ENCODE measurements around the gene MYL7. TPM values are rescaled to one million over a fixed set of nuclear protein-coding genes. Genes with fewer than 3 reads are reported as not detected.
"Not testable (repeated sequence)": the region's sequence is repeated elsewhere in the genome, so short reads cannot be mapped to it uniquely, and the experiment has no call there.

The MYL7 gene
- polyA plus RNA-seq, 3 donors, result 0.35 to 12.5 (median 4.5) TPM

- DNase-seq (ENCODE audit: low read depth in 3 of 3, low spot score in 2 of 3), result no peak
Measured at GRCh38 chr7:44134943-44135628, 6.0 kb downstream of the MYL7 start.

DNA sequence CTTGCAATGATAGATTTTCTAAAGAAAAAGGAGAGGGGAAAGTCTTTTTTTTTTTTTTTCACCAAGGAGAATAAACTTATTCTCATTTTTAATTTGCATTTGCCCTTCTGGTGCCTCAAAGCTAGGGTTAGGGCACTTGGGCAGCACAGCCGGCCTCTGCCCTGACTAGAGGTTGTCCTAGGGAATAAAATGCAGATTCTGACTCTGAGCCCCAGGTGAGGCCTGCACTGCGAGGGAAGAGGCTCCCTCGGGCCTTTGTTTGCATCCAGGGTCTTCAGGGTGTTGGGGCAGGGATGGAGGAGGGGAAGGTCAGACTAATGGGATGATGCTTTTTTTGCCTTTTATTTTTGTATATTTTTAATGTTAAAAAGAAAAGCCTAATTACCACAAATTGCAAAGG is 7.8 kb downstream of the MYL7 start:
- DNase-seq (ENCODE audit: low read depth in 3 of 3, low spot score in 2 of 3), result no peak

DNA sequence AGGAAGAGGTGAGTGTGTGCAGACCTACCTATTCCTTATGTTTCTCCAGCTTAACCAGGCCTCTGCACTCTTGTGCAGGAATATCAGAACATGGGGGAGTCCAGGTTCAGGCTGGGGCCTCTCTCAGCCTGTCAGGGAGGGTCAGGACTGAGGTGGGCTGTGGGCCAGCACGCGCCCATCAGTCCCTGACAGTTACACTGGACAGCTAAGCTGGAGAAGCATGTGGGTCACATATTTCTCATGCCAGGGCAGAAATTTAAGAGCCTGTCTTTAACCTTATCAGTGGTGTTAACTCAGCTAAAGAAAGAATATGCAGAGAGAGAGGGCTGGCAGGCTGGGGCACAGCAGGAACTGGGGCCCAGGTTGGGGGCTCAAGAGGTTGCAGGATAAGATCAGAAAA is 9.1 kb downstream of the MYL7 start:
- DNase-seq (ENCODE audit: low read depth in 3 of 3, low spot score in 2 of 3), result no peak

DNA sequence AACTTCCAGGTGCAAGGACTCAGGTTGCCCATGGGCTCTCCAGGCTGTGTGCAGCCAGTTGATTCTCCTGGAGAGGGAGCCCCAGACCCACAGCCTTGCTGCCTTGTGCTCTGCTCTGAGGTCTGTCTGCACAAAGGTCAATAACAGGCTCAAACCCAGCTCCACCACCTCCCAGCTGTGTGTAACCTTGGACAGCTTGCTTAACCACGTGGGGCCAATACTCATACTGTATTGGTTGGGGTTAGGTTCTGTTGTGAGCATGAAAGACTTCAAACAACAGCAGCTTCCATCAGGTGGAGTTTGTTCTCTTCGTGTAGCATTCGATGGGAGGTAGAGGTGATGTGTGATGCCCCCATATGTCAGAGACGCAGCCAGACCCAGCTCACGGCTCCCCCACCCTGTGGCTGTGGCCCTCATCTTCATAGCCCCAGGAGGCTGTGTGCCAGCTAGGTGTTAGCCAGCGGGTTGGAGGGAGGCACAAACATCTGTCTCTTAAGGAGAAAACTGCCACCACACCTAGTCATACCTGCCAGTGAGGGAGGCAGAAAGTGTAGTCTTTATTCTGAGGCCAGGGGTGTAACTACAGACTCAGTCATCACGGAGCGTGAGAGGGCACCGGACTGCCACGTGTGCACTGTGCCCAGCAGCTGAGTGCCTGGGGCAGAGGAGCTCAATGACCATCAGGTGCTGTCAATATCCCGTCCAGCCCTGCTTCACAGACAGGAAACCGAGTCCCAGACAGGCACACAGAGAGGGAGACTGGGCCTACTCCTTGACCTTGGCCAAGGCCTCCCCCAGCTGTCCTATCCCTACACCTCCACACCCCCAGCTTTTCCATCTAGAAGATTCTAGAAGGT is 9.7 kb downstream of the MYL7 start:
- no peak for DNase-seq (ENCODE audit: low read depth in 3 of 3, low spot score in 2 of 3)

DNA sequence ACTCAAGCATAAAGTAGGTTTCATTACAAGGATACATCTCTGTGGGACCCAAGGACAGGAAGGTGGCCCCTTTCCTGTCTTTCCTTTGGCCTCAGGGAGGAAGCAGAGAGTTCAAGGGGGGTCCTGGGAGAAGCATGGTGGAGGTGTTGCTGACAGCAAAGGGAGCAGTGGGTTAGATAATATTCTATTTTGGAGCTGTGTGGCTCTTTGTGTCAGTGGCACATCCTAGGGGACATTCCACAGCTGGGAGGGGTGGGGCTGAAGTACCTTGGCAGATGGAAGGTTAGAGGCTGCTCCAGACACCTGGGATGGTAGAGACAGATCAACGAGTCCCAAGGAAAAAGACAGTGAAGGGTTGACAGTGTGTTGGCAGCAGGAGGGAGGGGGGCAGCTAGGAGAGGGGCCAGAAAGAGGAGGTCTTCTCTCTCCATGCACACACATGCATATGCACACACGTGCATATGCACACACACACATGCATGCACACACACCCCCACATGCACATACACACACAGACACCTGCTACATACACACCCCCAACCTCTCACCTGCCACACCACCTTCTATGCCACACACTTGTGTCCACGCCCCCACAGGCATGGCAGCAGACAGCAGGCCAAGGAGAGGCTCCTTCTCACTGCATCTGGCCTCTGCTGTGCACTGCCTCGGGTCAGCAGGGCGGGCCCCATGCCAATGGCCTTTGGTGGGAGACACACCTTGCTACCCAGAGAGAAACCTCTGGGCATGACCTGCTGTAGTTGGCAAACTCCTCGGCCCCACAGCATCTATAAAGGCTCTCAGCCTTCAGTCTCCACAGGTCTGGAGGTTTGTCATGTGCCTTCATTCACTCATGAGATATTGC is 12.2 kb downstream of the MYL7 start:
- no peak for DNase-seq (ENCODE audit: low read depth in 3 of 3, low spot score in 2 of 3)

DNA sequence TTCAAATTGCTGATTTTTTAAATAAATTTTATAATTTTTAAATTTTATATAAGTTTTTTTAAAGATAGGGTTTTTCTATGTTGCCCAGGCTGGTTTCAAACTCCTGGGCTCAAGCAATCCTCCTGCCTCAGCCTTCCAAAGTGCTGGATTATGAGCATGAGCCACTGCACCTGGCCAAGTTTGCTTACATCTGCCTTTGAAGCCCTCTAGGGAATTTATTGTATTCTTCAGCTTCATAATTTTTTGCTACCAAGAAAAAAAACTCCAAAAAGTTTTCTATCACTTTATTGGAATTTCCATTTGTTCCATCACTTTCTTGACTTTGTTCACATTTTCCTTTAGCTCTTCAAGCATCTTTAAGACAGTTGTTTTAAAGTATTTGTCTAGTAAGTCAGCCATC is 14.0 kb downstream of the MYL7 start:
- no peak for DNase-seq (ENCODE audit: low read depth in 3 of 3, low spot score in 2 of 3)

DNA sequence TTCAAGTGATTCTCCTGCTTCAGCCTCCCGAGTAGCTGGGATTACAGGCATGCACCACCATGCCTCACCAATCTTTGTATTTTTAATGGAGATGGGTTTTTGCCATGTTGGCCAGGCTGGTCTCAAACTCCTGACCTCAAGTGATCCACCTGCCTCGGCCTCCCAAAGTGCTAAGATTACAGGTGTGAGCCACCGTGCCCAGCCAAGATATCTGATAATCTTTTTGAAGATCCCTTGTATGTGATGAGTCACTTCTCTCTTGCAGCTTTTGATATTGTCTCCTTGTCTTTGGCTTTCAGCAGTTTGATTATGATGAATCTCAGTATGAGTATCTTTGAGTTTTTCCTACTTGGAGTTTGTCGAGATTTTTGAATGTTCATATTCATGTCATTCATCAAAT is 14.6 kb downstream of the MYL7 start:
- DNase-seq (ENCODE audit: low read depth in 3 of 3, low spot score in 2 of 3), result not testable (repeated sequence)

DNA sequence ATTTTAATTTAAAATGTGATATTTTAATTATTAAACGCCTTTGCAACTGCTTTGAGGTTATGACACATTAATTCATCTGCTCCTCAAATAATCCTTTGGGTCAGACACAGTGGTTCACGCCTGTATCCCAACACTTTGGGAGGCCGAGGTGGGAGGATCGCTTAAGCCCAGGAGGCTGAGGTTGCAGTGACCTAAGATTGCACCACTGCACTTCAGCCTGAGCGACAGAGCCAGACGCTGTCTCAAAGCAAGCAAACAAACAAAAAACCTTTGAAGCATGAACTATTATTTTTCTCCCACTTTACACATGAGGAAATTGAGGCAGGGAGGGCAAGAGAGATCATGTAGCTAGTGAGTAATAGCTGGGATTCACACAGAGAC is 16.3 kb downstream of the MYL7 start:
- no peak for DNase-seq (ENCODE audit: low read depth in 3 of 3, low spot score in 2 of 3)

GRCh38 chr7:44123190-44124003 is 17.7 kb downstream of the MYL7 start, which contains the start of gene POLD2:
POLD2 (minus strand) TSS chr7:44123548; CDS start chr7:44122053, 1,495 bp downstream.
- DNase-seq (ENCODE audit: low read depth in 3 of 3, low spot score in 2 of 3), result peak; percentile 84 to 94 (median 91)

DNA sequence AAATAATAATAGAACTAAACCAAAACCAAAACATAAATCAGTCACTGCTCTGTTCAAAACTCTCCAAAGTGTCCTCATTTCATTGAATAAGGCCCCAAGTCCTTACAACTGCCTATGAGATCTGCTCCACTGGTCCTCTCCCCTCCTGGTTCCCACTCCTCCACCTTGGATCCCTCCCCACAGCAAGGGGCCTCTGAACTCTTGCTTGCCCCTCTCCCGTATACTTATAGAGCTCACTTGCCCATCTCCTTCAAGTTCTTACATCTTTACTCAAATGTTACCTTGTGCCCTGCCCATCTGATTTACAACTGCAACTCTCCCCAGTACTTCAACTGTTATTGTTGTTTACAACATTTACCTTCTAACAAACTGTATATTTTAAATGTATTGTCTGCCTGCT is 18.6 kb downstream of the MYL7 start:
- no peak for DNase-seq (ENCODE audit: low read depth in 3 of 3, low spot score in 2 of 3)

DNA sequence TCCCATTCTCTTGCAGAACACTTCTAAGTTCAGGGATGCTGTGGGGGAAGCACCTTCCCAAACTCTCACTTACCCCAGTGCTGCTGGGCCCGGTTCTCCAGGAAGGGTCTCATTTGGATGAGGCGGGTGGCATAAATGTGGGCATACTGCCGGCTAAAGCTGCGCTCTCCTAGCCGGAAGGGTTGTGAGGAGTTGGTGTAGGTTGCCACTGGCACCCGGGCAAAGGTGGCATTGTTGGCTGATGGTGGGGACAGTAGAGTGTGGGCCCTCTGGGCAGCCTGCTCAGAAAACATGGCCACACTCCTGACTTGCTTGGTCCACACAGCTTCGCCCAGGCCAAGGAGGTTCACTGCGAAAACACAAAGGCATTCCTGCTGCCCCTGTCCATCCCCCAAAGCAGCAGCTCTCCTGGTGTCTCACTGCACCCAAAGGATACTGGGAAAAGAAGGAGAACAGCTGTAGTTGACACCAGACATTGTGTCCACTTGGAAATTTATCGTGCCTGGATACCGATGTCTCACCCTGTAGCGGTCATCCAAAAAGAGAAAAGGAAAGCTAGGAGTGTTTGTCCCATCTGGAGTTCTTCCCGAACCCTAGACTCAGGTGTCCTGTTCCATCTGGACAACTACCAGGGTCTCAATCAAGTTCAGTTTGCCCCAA is 19.2 kb downstream of the MYL7 start:
- no peak for DNase-seq (ENCODE audit: low read depth in 3 of 3, low spot score in 2 of 3)

DNA sequence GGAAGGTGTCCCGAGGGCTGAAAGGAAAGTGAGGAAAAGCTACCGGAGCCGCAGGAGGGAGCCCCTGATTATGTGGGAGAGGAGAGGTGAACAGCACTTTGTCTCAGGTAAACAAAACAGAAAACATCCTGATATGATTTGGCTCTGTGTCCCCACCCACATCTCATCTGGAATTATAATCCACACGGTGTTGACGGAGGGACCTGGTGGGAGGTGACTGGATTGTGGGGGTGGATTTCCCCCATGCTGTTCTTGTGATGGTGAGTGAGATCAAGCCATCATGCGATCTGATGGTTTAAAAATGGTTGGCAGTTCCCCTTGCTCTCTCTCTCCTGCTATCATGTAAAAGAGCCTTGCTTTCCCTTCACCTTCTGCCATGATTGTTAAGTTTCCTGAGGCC is 20.7 kb downstream of the MYL7 start:
- DNase-seq (ENCODE audit: low read depth in 3 of 3, low spot score in 2 of 3), result no peak

DNA sequence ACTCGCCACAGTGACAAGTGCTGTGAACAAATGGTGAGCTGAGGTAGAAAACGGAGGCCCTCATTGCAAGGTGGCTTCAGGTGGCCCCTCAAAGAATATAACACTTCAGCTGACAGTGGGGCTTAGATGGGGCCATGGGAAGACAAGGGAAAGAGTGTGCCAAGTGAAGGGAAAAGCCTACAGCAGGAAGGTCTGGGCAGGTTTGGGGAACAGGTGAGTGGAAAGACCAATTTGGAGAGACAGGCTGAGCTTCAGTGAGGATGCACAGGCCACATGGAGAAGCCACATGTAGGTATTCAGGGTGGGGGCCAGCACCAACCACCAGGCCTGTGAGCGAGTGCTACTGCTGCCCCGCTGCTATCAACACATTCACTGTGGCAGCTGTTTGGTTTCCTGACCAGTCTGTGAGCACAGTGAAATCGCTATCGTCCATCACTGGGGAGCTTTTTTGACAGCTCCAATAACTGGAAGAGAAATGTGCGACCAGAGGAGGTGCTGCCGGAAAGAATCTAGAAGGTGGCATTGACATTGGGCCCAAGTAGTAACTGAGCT is 21.2 kb downstream of the MYL7 start:
- no peak for DNase-seq (ENCODE audit: low read depth in 3 of 3, low spot score in 2 of 3)

DNA sequence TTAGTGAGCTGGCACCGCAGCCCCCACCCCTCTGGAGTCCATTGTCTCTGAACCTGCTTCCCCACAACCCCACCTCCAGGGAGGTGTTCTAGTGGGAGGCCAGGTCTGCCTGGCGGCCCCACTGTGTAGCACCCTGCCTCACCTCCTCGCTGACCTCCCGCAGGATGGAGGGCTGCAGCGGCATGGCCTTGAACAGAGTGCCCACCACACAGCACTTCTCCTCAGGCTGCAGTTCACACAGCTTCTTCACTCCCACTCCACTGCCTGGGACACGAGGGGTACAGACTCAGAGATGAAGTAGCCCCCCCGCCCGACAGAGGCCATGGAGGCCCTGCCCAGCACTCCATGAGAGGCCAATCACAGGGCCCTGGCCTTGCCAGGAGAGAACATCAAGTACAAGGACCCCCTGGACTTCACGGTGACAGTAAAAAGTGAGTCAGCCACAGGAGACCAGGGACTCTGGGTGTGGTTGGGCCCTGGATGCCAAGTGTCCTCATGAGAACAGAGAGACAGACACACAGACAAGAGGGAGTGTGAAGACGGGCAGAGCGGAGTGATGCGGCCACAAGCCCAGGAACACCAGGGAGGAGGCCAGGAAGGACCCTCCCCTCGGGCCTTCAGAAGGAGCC is 23.2 kb downstream of the MYL7 start:
- DNase-seq (ENCODE audit: low read depth in 3 of 3, low spot score in 2 of 3), result no peak

DNA sequence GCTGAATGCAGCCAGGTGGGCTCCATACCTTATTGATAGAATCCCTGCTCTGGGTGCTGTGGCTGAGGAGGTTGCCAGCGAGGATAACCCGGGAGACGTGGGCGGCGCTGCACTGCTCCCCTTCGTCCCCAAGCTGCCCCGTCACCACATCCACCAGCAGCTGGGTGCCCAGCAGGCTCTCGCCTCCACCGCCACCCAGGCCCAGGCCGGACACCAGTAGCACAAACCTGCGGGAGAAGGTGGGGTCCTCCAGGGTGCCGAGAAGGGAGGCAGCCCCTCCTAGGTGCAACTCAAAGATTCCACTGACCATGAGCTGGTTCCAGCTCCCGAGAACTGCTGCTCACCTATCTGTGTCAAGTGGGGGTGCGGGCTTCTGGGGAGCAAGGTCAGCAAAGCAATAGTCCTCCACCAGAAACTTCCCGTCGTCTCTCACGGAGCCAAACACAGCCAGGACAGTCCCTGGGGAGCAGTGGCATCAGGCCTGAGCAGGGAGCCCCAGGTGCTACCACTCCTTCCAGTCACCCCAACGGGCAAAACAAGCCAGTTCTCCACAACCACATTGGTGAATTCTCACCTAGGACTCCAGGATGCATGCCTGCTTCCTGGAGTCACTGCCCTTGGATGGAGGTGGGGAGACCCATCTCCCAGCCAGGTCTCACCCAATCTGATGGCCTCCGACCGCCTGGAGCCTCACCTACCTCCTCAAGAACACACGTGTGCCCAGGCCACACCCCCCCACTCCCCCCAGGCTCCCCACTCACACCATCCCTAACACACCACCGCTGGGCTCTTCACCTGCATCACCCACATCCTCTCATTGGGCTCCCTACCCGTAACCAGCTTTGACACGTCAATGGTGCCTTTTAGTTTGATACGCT is 24.1 kb downstream of the MYL7 start:
- DNase-seq (ENCODE audit: low read depth in 3 of 3, low spot score in 2 of 3), result no peak

GRCh38 chr7:44116087-44116788 is 24.9 kb downstream of the MYL7 start:
- no peak for DNase-seq (ENCODE audit: low read depth in 3 of 3, low spot score in 2 of 3)

DNA sequence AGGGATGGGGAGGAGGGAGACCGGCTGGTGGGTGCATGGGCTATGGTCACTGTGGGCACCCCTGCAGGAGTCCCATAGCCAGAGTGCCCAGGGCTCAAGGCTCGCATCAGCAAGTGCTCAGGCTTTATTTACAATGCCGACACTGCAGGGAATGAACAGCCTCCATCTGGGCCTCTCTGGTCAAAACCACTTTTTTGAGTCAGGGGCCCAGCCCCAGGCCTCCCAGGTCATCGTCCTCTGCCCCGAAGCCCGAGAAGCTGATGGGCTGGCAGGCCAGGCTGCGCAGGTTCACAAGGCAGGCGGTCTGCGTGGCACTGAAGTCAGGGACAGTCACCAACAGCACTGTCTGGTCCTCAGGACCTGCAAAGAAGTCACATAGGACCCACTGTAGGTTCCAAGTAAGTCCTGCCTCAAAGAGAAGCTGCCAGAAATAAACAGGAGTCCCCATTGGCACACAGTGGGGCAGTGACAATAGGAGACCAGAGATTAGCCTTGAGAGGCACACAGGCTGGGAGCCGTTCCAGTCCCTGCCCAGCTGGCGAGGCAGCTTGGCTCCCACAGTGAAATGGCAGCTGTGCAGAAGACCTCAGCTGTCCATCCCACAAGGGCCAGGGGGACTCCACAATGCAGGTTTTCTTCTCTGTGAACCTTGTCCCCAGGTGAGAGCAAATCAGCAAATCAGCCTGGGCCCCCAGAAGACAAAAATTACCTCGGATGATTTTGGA is 26.4 kb downstream of the MYL7 start:
- no peak for DNase-seq (ENCODE audit: low read depth in 3 of 3, low spot score in 2 of 3)
